Measurements from ENCODE around the gene CCDC188. TPM values are rescaled to one million over a fixed set of nuclear protein-coding genes. Genes with fewer than 3 reads are reported as not detected.

Gene CCDC188
- total and polyA plus RNA-seq, 5 donors: 0.22 to 0.83 (median 0.48) TPM

GRCh38 chr22:20176421-20177085, 25.7 kb upstream of the CCDC188 start:
- H3K9me3 ChIP-seq (ENCODE audit: control insufficient read depth, low read length): no peaks in the 10 kb centered on the region
- intact Hi-C loops (cut with DNase I): no loop called here
- H3K4me1 ChIP-seq (ENCODE audit: control insufficient read depth, insufficient read depth, low read length): no peaks in the 10 kb centered on the region
- 80% methylated on average over 17 of the region's 17 CpGs for WGBS
- no peak overlapping the region for H3K4me3 ChIP-seq (ENCODE audit: low read length)
- no peak overlapping the region for H3K27ac ChIP-seq (ENCODE audit: low read length)
- DNase-seq (no peak), ATAC-seq (no peak)
- H3K27me3 ChIP-seq (ENCODE audit: control insufficient read depth, insufficient read depth): no peaks in the 10 kb centered on the region

- Histone ChIP-seq H3K27me3 (ENCODE audit: control insufficient read depth, insufficient read depth) (no peaks in the 10 kb centered on the region), H3K4me1 (ENCODE audit: control insufficient read depth, insufficient read depth, low read length) (no peaks in the 10 kb centered on the region), H3K9me3 (ENCODE audit: control insufficient read depth, low read length) (no peaks in the 10 kb centered on the region), H3K27ac (ENCODE audit: low read length) (no peak overlapping the region), H3K4me3 (ENCODE audit: low read length) (no peak overlapping the region)
- no peak for ATAC-seq
- intact Hi-C loops (cut with DNase I): no loop called here
- DNase-seq: no peak
- WGBS: 69% methylated on average over 12 of the region's 12 CpGs
Observed at GRCh38 chr22:20175597-20175900, 24.7 kb upstream of the CCDC188 start.

GRCh38 chr22:20174785-20175596, 24.1 kb upstream of the CCDC188 start:
- ATAC-seq: no peak
- Histone ChIP-seq H3K9me3 (ENCODE audit: control insufficient read depth, low read length) (no peaks in the 10 kb centered on the region), H3K27me3 (ENCODE audit: control insufficient read depth, insufficient read depth) (no peaks in the 10 kb centered on the region), H3K4me1 (ENCODE audit: control insufficient read depth, insufficient read depth, low read length) (no peaks in the 10 kb centered on the region), H3K27ac (ENCODE audit: low read length) (no peak overlapping the region), H3K4me3 (ENCODE audit: low read length) (no peak overlapping the region)
- no peak for DNase-seq
- intact Hi-C loops (cut with DNase I): no loop called here
- WGBS: 71% methylated on average over 19 of the region's 19 CpGs

GRCh38 chr22:20173772-20174171, 22.9 kb upstream of the CCDC188 start:
- DNase-seq (no peak), ATAC-seq (no peak)
- intact Hi-C loops (cut with DNase I): no loop called here
- 56% methylated on average over 10 of the region's 10 CpGs for WGBS
- no peak overlapping the region for H3K4me3 ChIP-seq (ENCODE audit: low read length)
- no peaks in the 10 kb centered on the region for H3K9me3 ChIP-seq (ENCODE audit: control insufficient read depth, low read length)
- no peak overlapping the region for H3K27ac ChIP-seq (ENCODE audit: low read length)
- no peaks in the 10 kb centered on the region for H3K27me3 ChIP-seq (ENCODE audit: control insufficient read depth, insufficient read depth)
- H3K4me1 ChIP-seq (ENCODE audit: control insufficient read depth, insufficient read depth, low read length): no peaks in the 10 kb centered on the region

- WGBS: 87% methylated on average over 11 of the region's 11 CpGs
- Histone ChIP-seq H3K4me1 (ENCODE audit: control insufficient read depth, insufficient read depth, low read length) (no peaks in the 10 kb centered on the region), H3K9me3 (ENCODE audit: control insufficient read depth, low read length) (no peaks in the 10 kb centered on the region), H3K27me3 (ENCODE audit: control insufficient read depth, insufficient read depth) (no peaks in the 10 kb centered on the region), H3K4me3 (ENCODE audit: low read length) (no peak overlapping the region), H3K27ac (ENCODE audit: low read length) (no peak overlapping the region)
- intact Hi-C loops (cut with DNase I): no loop called here
- DNase-seq (no peak), ATAC-seq (no peak)
Observed at GRCh38 chr22:20173246-20173645, 22.4 kb upstream of the CCDC188 start.

- ATAC-seq (no peak), DNase-seq (no peak)
- 88% methylated on average over 10 of the region's 10 CpGs for WGBS
- Histone ChIP-seq H3K27ac (ENCODE audit: low read length) (no peak overlapping the region), H3K4me1 (ENCODE audit: control insufficient read depth, insufficient read depth, low read length) (no peaks in the 10 kb centered on the region), H3K9me3 (ENCODE audit: control insufficient read depth, low read length) (no peaks in the 10 kb centered on the region), H3K4me3 (ENCODE audit: low read length) (no peak overlapping the region), H3K27me3 (ENCODE audit: control insufficient read depth, insufficient read depth) (no peaks in the 10 kb centered on the region)
- intact Hi-C loops (cut with DNase I): no loop called here
Observed at GRCh38 chr22:20172141-20172613, 21.3 kb upstream of the CCDC188 start.

GRCh38 chr22:20171288-20172140, 20.7 kb upstream of the CCDC188 start:
- no peaks in the 10 kb centered on the region for H3K27me3 ChIP-seq (ENCODE audit: control insufficient read depth, insufficient read depth)
- DNase-seq (no peak), ATAC-seq (no peak)
- H3K9me3 ChIP-seq (ENCODE audit: control insufficient read depth, low read length): no peaks in the 10 kb centered on the region
- no peak overlapping the region for H3K27ac ChIP-seq (ENCODE audit: low read length)
- intact Hi-C loops (cut with DNase I): no loop called here
- no peak overlapping the region for H3K4me3 ChIP-seq (ENCODE audit: low read length)
- WGBS: 87% methylated on average over 12 of the region's 12 CpGs
- H3K4me1 ChIP-seq (ENCODE audit: control insufficient read depth, insufficient read depth, low read length): no peaks in the 10 kb centered on the region

- Histone ChIP-seq H3K4me3 (ENCODE audit: low read length) (no peak overlapping the region), H3K4me1 (ENCODE audit: control insufficient read depth, insufficient read depth, low read length) (no peaks in the 10 kb centered on the region), H3K9me3 (ENCODE audit: control insufficient read depth, low read length) (no peaks in the 10 kb centered on the region), H3K27me3 (ENCODE audit: control insufficient read depth, insufficient read depth) (no peaks in the 10 kb centered on the region), H3K27ac (ENCODE audit: low read length) (no peak overlapping the region)
- intact Hi-C loops (cut with DNase I): no loop called here
- ATAC-seq: no peak
- WGBS: 93% methylated on average over 13 of the region's 13 CpGs
- DNase-seq: no peak
Observed at GRCh38 chr22:20170170-20170569, 19.3 kb upstream of the CCDC188 start.

- WGBS: 80% methylated on average over 10 of the region's 10 CpGs
- H3K9me3 ChIP-seq (ENCODE audit: control insufficient read depth, low read length): no peaks in the 10 kb centered on the region
- H3K27ac ChIP-seq (ENCODE audit: low read length): no peak overlapping the region
- ATAC-seq: no peak
- intact Hi-C loops (cut with DNase I): no loop called here
- H3K4me3 ChIP-seq (ENCODE audit: low read length): no peak overlapping the region
- H3K4me1 ChIP-seq (ENCODE audit: control insufficient read depth, insufficient read depth, low read length): no peaks in the 10 kb centered on the region
- no peak for DNase-seq
- no peaks in the 10 kb centered on the region for H3K27me3 ChIP-seq (ENCODE audit: control insufficient read depth, insufficient read depth)
Observed at GRCh38 chr22:20169253-20169822, 18.5 kb upstream of the CCDC188 start.

GRCh38 chr22:20167643-20168322, 16.9 kb upstream of the CCDC188 start:
- no peak overlapping the region for H3K4me3 ChIP-seq (ENCODE audit: low read length)
- no peaks in the 10 kb centered on the region for H3K4me1 ChIP-seq (ENCODE audit: control insufficient read depth, insufficient read depth, low read length)
- ATAC-seq (no peak), DNase-seq (no peak)
- H3K9me3 ChIP-seq (ENCODE audit: control insufficient read depth, low read length): no peaks in the 10 kb centered on the region
- 86% methylated on average over 19 of the region's 19 CpGs for WGBS
- H3K27ac ChIP-seq (ENCODE audit: low read length): no peak overlapping the region
- H3K27me3 ChIP-seq (ENCODE audit: control insufficient read depth, insufficient read depth): no peaks in the 10 kb centered on the region
- intact Hi-C loops (cut with DNase I): no loop called here
